ENCODE results near the gene FAM229A.
A peak's percentile ranks its signal among the peaks of the same experiment; 100 is the strongest.

FAM229A gene

DNA sequence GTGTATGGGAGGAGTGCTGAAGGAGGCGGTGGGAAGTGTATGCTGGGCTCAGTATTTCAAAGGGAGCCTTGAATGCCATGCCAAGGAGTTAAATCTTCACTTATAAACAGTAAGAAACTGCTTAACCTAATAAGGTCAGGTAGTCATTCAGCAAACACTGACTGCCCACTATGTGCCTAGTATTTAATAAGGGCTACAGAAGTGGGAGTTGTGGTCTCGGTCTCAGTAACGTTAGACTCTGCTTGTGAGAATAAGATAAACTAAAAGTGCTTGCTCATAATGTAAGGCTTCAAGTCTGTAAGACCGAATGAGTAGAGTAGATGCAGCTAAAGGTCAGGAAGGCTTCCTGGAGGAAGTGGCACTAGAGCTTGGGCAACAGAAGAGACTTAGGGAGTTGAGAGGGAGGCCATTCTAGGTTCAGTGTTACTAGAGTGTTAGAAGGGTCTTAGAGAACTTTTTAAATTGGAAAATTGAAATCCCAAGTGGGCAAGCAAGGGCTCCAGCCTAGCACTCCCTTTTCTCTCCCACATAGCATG, 32.3 kb downstream of the FAM229A start:
- Histone ChIP-seq H3K4me3 (ENCODE audit: severe bottlenecking) (no peak overlapping the region), H3K4me1 (ENCODE audit: insufficient read depth, poor library complexity, severe bottlenecking) (peaks cover 5% of the 10 kb centered on the region), H3K27me3 (ENCODE audit: insufficient read depth, poor library complexity, severe bottlenecking) (no peaks in the 10 kb centered on the region), H3K36me3 (ENCODE audit: low read depth) (peaks cover 59% of the 10 kb centered on the region), H3K9me3 (ENCODE audit: severe bottlenecking) (no peaks in the 10 kb centered on the region), H3K27ac (ENCODE audit: poor library complexity, severe bottlenecking) (no peak overlapping the region)
- DNase-seq (ENCODE audit: low spot score) (no peak), ATAC-seq (ENCODE audit: low read depth) (no peak)
- TF ChIP-seq, protein P1, sequence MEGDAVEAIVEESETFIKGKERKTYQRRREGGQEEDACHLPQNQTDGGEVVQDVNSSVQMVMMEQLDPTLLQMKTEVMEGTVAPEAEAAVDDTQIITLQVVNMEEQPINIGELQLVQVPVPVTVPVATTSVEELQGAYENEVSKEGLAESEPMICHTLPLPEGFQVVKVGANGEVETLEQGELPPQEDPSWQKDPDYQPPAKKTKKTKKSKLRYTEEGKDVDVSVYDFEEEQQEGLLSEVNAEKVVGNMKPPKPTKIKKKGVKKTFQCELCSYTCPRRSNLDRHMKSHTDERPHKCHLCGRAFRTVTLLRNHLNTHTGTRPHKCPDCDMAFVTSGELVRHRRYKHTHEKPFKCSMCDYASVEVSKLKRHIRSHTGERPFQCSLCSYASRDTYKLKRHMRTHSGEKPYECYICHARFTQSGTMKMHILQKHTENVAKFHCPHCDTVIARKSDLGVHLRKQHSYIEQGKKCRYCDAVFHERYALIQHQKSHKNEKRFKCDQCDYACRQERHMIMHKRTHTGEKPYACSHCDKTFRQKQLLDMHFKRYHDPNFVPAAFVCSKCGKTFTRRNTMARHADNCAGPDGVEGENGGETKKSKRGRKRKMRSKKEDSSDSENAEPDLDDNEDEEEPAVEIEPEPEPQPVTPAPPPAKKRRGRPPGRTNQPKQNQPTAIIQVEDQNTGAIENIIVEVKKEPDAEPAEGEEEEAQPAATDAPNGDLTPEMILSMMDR (IDR thresholded peaks at IDR 0.05; ENCODE audit: poor library complexity, severe bottlenecking): no peak

DNA sequence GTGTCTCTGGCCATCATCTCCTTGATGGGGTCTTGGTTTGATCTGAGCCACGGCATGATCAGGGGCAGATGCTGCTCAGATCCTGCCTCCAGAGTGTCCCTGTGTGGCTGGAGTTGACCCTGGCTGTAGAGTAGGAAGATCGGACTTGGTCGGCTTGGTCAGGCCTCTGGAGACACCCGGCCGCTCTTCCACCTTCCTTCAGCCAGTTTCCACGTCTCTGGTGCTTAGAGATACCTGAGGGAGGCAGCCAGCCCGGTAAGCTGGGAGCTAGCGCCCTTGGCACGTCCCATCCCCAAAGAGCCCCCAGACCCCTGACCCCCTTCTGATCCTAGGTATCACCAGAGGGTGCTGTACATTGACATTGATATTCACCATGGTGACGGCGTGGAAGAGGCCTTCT, 35.1 kb downstream of the FAM229A start:
- TF ChIP-seq, protein P1 (IDR thresholded peaks at IDR 0.05; ENCODE audit: poor library complexity, severe bottlenecking): no peak
- no peaks in the 10 kb centered on the region for H3K9me3 ChIP-seq (ENCODE audit: severe bottlenecking)
- no peak overlapping the region for H3K4me3 ChIP-seq (ENCODE audit: severe bottlenecking)
- H3K36me3 ChIP-seq (ENCODE audit: low read depth): peaks cover 66% of the 10 kb centered on the region
- no peak for ATAC-seq (ENCODE audit: low read depth)
- no peaks in the 10 kb centered on the region for H3K27me3 ChIP-seq (ENCODE audit: insufficient read depth, poor library complexity, severe bottlenecking)
- H3K4me1 ChIP-seq (ENCODE audit: insufficient read depth, poor library complexity, severe bottlenecking): no peaks in the 10 kb centered on the region
- H3K27ac ChIP-seq (ENCODE audit: poor library complexity, severe bottlenecking): no peak overlapping the region
- DNase-seq (ENCODE audit: low spot score): no peak

DNA sequence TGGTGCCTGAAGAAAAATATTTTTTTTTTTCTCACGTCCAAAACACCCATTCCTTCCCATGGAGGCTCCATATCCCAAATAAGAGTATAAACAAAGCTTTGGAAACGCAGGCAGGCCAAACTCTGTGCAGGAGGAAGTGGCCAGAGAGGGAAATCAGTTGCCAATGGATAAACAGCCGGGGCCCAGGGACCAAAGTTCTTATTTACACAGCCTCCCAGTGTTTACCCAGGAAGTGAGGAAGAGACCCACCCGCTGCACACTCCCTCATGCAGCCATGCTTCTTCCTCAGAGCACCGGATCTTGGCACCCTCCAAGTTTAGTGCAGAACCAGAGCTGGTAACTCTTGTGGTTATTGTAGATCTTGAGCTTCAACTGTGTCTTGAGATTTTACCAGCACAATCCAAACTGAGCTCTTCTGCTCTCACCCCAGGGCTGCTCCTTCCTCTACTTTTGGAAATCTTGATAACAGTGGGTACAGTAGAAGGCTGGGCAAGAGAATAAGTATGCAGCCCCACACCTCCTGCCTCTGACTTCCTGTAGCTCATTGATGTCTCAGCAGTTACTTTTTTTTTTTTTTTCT, 40.5 kb downstream of the FAM229A start:
- H3K27ac ChIP-seq (ENCODE audit: poor library complexity, severe bottlenecking): no peak overlapping the region
- ATAC-seq (ENCODE audit: low read depth): peak; percentile 45; the same call in 1 of the 3 replicates
- no peak overlapping the region for H3K4me3 ChIP-seq (ENCODE audit: severe bottlenecking)
- H3K9me3 ChIP-seq (ENCODE audit: severe bottlenecking): no peaks in the 10 kb centered on the region
- TF ChIP-seq, protein P1 (IDR thresholded peaks at IDR 0.05; ENCODE audit: poor library complexity, severe bottlenecking): no peak
- no peaks in the 10 kb centered on the region for H3K27me3 ChIP-seq (ENCODE audit: insufficient read depth, poor library complexity, severe bottlenecking)
- DNase-seq (ENCODE audit: low spot score): no peak
- H3K4me1 ChIP-seq (ENCODE audit: insufficient read depth, poor library complexity, severe bottlenecking): no peaks in the 10 kb centered on the region
- H3K36me3 ChIP-seq (ENCODE audit: low read depth): peaks cover 58% of the 10 kb centered on the region

DNA sequence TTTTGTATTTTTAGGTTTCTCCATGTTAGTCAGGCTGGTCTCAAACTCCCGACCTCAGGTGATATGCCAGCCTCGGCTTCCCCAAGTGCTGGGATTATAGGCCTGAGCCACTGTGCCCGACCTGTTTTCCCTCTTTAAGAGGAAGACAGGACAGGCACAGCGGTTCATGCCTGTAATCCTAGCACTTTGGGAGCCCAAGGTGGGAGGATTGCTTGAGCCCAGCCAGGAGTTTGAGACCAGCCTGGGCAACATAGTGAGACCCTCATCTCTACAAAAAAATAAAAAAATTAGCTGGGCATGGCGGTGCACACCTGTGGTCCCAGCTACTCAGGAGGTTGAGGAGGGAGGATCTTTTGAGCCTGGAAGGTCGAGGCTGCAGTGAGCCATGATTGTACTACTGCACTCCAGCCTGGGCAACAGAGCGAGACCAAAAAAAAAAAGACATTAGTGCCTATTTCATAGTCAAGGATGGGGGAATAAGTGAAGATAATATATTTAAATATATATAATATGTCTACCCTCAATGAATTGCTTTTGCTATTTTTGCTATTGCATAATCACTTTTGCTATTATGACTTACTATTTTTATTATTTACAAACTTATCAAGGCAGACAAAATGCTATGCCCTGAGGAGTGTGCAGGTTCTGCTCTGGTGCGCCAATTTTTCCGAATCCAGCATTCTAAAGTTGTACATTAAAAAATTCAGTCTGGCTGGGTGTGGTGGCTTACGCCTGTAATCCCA, 44.0 kb downstream of the FAM229A start:
- no peaks in the 10 kb centered on the region for H3K27me3 ChIP-seq (ENCODE audit: insufficient read depth, poor library complexity, severe bottlenecking)
- no peak overlapping the region for H3K4me3 ChIP-seq (ENCODE audit: severe bottlenecking)
- ATAC-seq (ENCODE audit: low read depth): no peak
- H3K36me3 ChIP-seq (ENCODE audit: low read depth): peaks cover 45% of the 10 kb centered on the region
- no peak overlapping the region for H3K27ac ChIP-seq (ENCODE audit: poor library complexity, severe bottlenecking)
- H3K4me1 ChIP-seq (ENCODE audit: insufficient read depth, poor library complexity, severe bottlenecking): no peaks in the 10 kb centered on the region
- no peaks in the 10 kb centered on the region for H3K9me3 ChIP-seq (ENCODE audit: severe bottlenecking)
- no peak for DNase-seq (ENCODE audit: low spot score)
- TF ChIP-seq, protein P1 (IDR thresholded peaks at IDR 0.05; ENCODE audit: poor library complexity, severe bottlenecking): no peak

DNA sequence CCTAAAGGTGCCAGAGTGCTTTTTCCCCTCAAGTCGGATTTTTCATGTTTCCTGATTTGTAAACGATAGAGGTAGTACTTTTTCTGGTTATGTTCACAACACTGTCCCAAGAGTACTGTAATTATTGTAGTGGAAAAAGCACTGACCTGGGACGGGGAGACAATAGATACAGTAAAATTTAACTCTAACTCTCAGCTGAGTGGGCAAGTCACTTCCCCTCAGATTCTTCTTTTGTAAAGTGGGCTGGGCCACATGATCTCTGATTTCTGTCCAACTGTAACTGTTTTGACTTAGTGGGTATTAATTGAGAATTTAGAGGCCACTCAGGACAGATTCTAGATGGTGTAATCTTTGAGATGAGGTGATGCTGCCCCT, 45.4 kb downstream of the FAM229A start:
- DNase-seq (ENCODE audit: low spot score): no peak
- no peak overlapping the region for H3K27ac ChIP-seq (ENCODE audit: poor library complexity, severe bottlenecking)
- no peaks in the 10 kb centered on the region for H3K27me3 ChIP-seq (ENCODE audit: insufficient read depth, poor library complexity, severe bottlenecking)
- H3K36me3 ChIP-seq (ENCODE audit: low read depth): peaks cover 43% of the 10 kb centered on the region
- no peaks in the 10 kb centered on the region for H3K4me1 ChIP-seq (ENCODE audit: insufficient read depth, poor library complexity, severe bottlenecking)
- TF ChIP-seq, protein P1 (IDR thresholded peaks at IDR 0.05; ENCODE audit: poor library complexity, severe bottlenecking): no peak
- H3K4me3 ChIP-seq (ENCODE audit: severe bottlenecking): no peak overlapping the region
- no peak for ATAC-seq (ENCODE audit: low read depth)
- H3K9me3 ChIP-seq (ENCODE audit: severe bottlenecking): no peaks in the 10 kb centered on the region

Data from RWPE2 (cell line).